Activated CD4-positive, alpha-beta T cell treated with anti-CD3 and anti-CD28 coated beads, Interleukin-2, amount 10 ng/mL, durations not matched to agents 7 days and 5 days (primary cell): ENCODE measurements around the gene ZBTB32. TPM values are rescaled to one million over a fixed set of nuclear protein-coding genes. Genes with fewer than 3 reads are reported as not detected.
"Not testable (repeated sequence)": the region's sequence is repeated elsewhere in the genome, so short reads cannot be mapped to it uniquely, and the experiment has no call there.

Experiments used
- CTCF ChIA-PET: fragments of 350-600 bp; sonication (Branson Sonifier 250); formaldehyde crosslinking; loops from one replicate; lab custom pipeline; 2021; ENCODE audit warnings: antibody characterized with exemption; lab: Charles Lee
- POLR2A ChIA-PET: fragments of 350-600 bp; sonication (Branson Sonifier 250); formaldehyde crosslinking; loops from one replicate; lab custom pipeline; 2021; ENCODE audit warnings: antibody characterized with exemption; lab: Charles Lee
- DNase-seq: peaks from one replicate; pipeline ENCODE4 v3.0.0-alpha.2; 2020
- H3K27ac Mint-ChIP-seq: one replicate; pipeline ENCODE4 v1.8.0; 2021; ENCODE audit warnings: mild to moderate bottlenecking, moderate library complexity, mixed read lengths
- H3K27me3 Mint-ChIP-seq: one replicate; pipeline ENCODE4 v1.8.0; 2021; ENCODE audit warnings: mixed read lengths
- H3K36me3 Mint-ChIP-seq: one replicate; pipeline ENCODE4 v1.8.0; 2021; ENCODE audit warnings: low read depth, mixed read lengths
- H3K4me1 Mint-ChIP-seq: one replicate; pipeline ENCODE4 v1.8.0; 2021; ENCODE audit warnings: mixed read lengths
- H3K4me3 Mint-ChIP-seq: one replicate; pipeline ENCODE4 v1.8.0; 2021; ENCODE audit warnings: mild to moderate bottlenecking, moderate library complexity, mixed read lengths
- H3K9me3 Mint-ChIP-seq: one replicate; pipeline ENCODE4 v1.8.0; 2021; ENCODE audit warnings: mixed read lengths
- total RNA-seq, 2 experiments: library from RNA; stranded (reverse); gene quantifications; one replicate each; pipeline ENCODE4 v1.2.3, GENCODE V29; 2021

Gene ZBTB32
- total RNA-seq, 2 experiments from 2014 or later: 15.4 to 17.3 TPM

- H3K27ac Mint-ChIP-seq: peak overlapping the region; percentile 31
- H3K4me3 Mint-ChIP-seq: no peak overlapping the region
- no peaks in the 10 kb centered on the region for H3K9me3 Mint-ChIP-seq
- peaks cover 33% of the 10 kb centered on the region for H3K27me3 Mint-ChIP-seq
- peaks cover 7% of the 10 kb centered on the region for H3K4me1 Mint-ChIP-seq
- POLR2A ChIA-PET: no interaction called here
- peaks cover 2% of the 10 kb centered on the region for H3K36me3 Mint-ChIP-seq
- CTCF ChIA-PET: no interaction called here
- no peak for DNase-seq
Observed at GRCh38 chr19:35670686-35671085, 33.7 kb upstream of the ZBTB32 start.

GRCh38 chr19:35671818-35672217, 32.5 kb upstream of the ZBTB32 start:
- Mint-ChIP-seq H3K27ac (no peak overlapping the region), H3K4me3 (no peak overlapping the region), H3K36me3 (no peaks in the 10 kb centered on the region), H3K27me3 (peaks cover 35% of the 10 kb centered on the region), H3K4me1 (peaks cover 7% of the 10 kb centered on the region), H3K9me3 (no peaks in the 10 kb centered on the region)
- DNase-seq: no peak
- ChIA-PET POLR2A (no interaction called here), CTCF (interaction anchor here (1.1 kb wide), 1 partner anchor 260 kb away, joined by 3 read pairs; no protein-coding TSS in a partner anchor)

GRCh38 chr19:35673121-35673804, 31.1 kb upstream of the ZBTB32 start:
- Mint-ChIP-seq H3K4me1 (peaks cover 7% of the 10 kb centered on the region), H3K27me3 (peaks cover 38% of the 10 kb centered on the region), H3K27ac (peak overlapping the region; percentile 36), H3K36me3 (no peaks in the 10 kb centered on the region), H3K9me3 (no peaks in the 10 kb centered on the region), H3K4me3 (peak overlapping the region; percentile 65)
- ChIA-PET POLR2A (interaction anchor here (1.2 kb wide), 2 partner anchors 12 to 25 kb away, joined by 3 to 5 read pairs; partner anchors contain the start of gene COX6B1), CTCF (interaction anchor here (0.8 to 1.2 kb wide), 8 partner anchors 11 to 258 kb away, joined by 3 to 9 read pairs (median 3); partner anchors contain the start of gene COX6B1)
- peak; percentile 51 for DNase-seq

GRCh38 chr19:35675589-35676140, 28.7 kb upstream of the ZBTB32 start:
- no peaks in the 10 kb centered on the region for H3K9me3 Mint-ChIP-seq
- H3K4me3 Mint-ChIP-seq: no peak overlapping the region
- peaks cover 25% of the 10 kb centered on the region for H3K27me3 Mint-ChIP-seq
- CTCF ChIA-PET: no interaction called here
- DNase-seq: no peak
- H3K27ac Mint-ChIP-seq: no peak overlapping the region
- H3K36me3 Mint-ChIP-seq: no peaks in the 10 kb centered on the region
- POLR2A ChIA-PET: no interaction called here
- H3K4me1 Mint-ChIP-seq: peaks cover 7% of the 10 kb centered on the region

- no peak overlapping the region for H3K27ac Mint-ChIP-seq
- H3K27me3 Mint-ChIP-seq: no peaks in the 10 kb centered on the region
- H3K9me3 Mint-ChIP-seq: no peaks in the 10 kb centered on the region
- no peak for DNase-seq
- H3K36me3 Mint-ChIP-seq: no peaks in the 10 kb centered on the region
- POLR2A ChIA-PET: no interaction called here
- peaks cover 11% of the 10 kb centered on the region for H3K4me1 Mint-ChIP-seq
- no peak overlapping the region for H3K4me3 Mint-ChIP-seq
- CTCF ChIA-PET: interaction anchor here (1.3 kb wide), 1 partner anchor 10 kb away, joined by 3 read pairs; no protein-coding TSS in a partner anchor
Observed at GRCh38 chr19:35689836-35690235, 14.5 kb upstream of the ZBTB32 start.

- H3K36me3 Mint-ChIP-seq, H3K27me3 Mint-ChIP-seq, H3K27ac Mint-ChIP-seq, DNase-seq, H3K4me3 Mint-ChIP-seq, H3K9me3 Mint-ChIP-seq, POLR2A ChIA-PET: not testable (repeated sequence)
- H3K4me1 Mint-ChIP-seq: peaks cover 11% of the 10 kb centered on the region
- CTCF ChIA-PET: interaction anchor here (0.7 to 7.1 kb wide), 2 partner anchors 16 to 23 kb away, joined by 3 to 72 read pairs; no protein-coding TSS in a partner anchor
Observed at GRCh38 chr19:35691106-35691505, 13.3 kb upstream of the ZBTB32 start.

- H3K9me3 Mint-ChIP-seq: no peaks in the 10 kb centered on the region
- no peaks in the 10 kb centered on the region for H3K27me3 Mint-ChIP-seq
- H3K4me3 Mint-ChIP-seq: no peak overlapping the region
- peaks cover 14% of the 10 kb centered on the region for H3K4me1 Mint-ChIP-seq
- ChIA-PET CTCF (interaction anchor here (0.6 to 7.1 kb wide), 6 partner anchors 10 to 221 kb away, joined by 3 to 72 read pairs (median 3); no protein-coding TSS in a partner anchor), POLR2A (no interaction called here)
- no peaks in the 10 kb centered on the region for H3K36me3 Mint-ChIP-seq
- H3K27ac Mint-ChIP-seq: no peak overlapping the region
- DNase-seq: no peak
Observed at GRCh38 chr19:35692010-35692409, 12.3 kb upstream of the ZBTB32 start.

GRCh38 chr19:35693422-35693821, 10.9 kb upstream of the ZBTB32 start:
- Mint-ChIP-seq H3K36me3 (no peaks in the 10 kb centered on the region), H3K4me1 (peaks cover 15% of the 10 kb centered on the region), H3K27me3 (no peaks in the 10 kb centered on the region), H3K27ac (no peak overlapping the region), H3K4me3 (no peak overlapping the region), H3K9me3 (no peaks in the 10 kb centered on the region)
- DNase-seq: no peak
- ChIA-PET CTCF (interaction anchor here (0.6 to 7.1 kb wide), 9 partner anchors 9 to 237 kb away, joined by 3 to 72 read pairs (median 4); no protein-coding TSS in a partner anchor), POLR2A (no interaction called here)

GRCh38 chr19:35693835-35694599, 10.3 kb upstream of the ZBTB32 start:
- DNase-seq: peak; percentile 94
- ChIA-PET POLR2A (interaction anchor here (0.8 kb wide), 1 partner anchor 17 kb away, joined by 3 read pairs; no protein-coding TSS in a partner anchor), CTCF (interaction anchor here (0.6 to 7.1 kb wide), 20 partner anchors 8 to 644 kb away, joined by 3 to 72 read pairs (median 4); partner anchors contain the start of genes COX6B1 and LIN37)
- Mint-ChIP-seq H3K4me1 (peaks cover 19% of the 10 kb centered on the region), H3K36me3 (no peaks in the 10 kb centered on the region), H3K27ac (no peak overlapping the region), H3K27me3 (no peaks in the 10 kb centered on the region), H3K4me3 (no peak overlapping the region), H3K9me3 (no peaks in the 10 kb centered on the region)

GRCh38 chr19:35695895-35696422, 8.4 kb upstream of the ZBTB32 start:
- Mint-ChIP-seq H3K4me3 (no peak overlapping the region), H3K36me3 (no peaks in the 10 kb centered on the region), H3K27ac (no peak overlapping the region), H3K4me1 (peaks cover 19% of the 10 kb centered on the region), H3K9me3 (no peaks in the 10 kb centered on the region), H3K27me3 (no peaks in the 10 kb centered on the region)
- ChIA-PET CTCF (interaction anchor here (0.6 to 7.1 kb wide), 5 partner anchors 11 to 1486 kb away, joined by 3 to 72 read pairs (median 4); no protein-coding TSS in a partner anchor), POLR2A (no interaction called here)
- no peak for DNase-seq

GRCh38 chr19:35696835-35697234, 7.5 kb upstream of the ZBTB32 start:
- no peak overlapping the region for H3K27ac Mint-ChIP-seq
- DNase-seq: no peak
- peaks cover 19% of the 10 kb centered on the region for H3K4me1 Mint-ChIP-seq

More at GRCh38 chr19:35696835-35697234, 7.5 kb upstream of the ZBTB32 start:
- Mint-ChIP-seq H3K9me3 (no peaks in the 10 kb centered on the region), H3K4me3 (no peak overlapping the region), H3K27me3 (no peaks in the 10 kb centered on the region), H3K36me3 (no peaks in the 10 kb centered on the region)
- ChIA-PET CTCF (interaction anchor here (0.7 to 7.1 kb wide), 6 partner anchors 9 to 186 kb away, joined by 3 to 72 read pairs (median 4); no protein-coding TSS in a partner anchor), POLR2A (interaction anchor here (0.9 to 1.3 kb wide), 2 partner anchors 16 to 48 kb away, joined by 3 to 5 read pairs; no protein-coding TSS in a partner anchor)
